Endodermal cell (in vitro differentiated cells): ENCODE measurements around the gene TXNDC11. TPM values are rescaled to one million over a fixed set of nuclear protein-coding genes. Genes with fewer than 3 reads are reported as not detected.

Experiments used
- DNase-seq: peaks from one replicate; pipeline ENCODE4 v3.0.0-alpha.2; 2017
- H3K27ac ChIP-seq: 2 replicates; pipeline ENCODE4 v1.5.1; 2013; ENCODE audit warnings: mild to moderate bottlenecking, low read depth, low read length, moderate library complexity
- H3K27me3 ChIP-seq: 2 replicates; pipeline ENCODE4 v1.6.1; 2013; ENCODE audit warnings: mild to moderate bottlenecking, low read length, moderate library complexity; ENCODE audit not compliant: insufficient read depth, control insufficient read depth, poor library complexity, severe bottlenecking
- H3K36me3 ChIP-seq: 2 replicates; pipeline ENCODE4 v1.7.0; 2013; ENCODE audit warnings: mild to moderate bottlenecking, low read length, moderate library complexity; ENCODE audit not compliant: control insufficient read depth, insufficient read depth
- H3K4me1 ChIP-seq: one replicate; pipeline ENCODE4 v1.7.0; 2013; ENCODE audit warnings: low read length; ENCODE audit not compliant: control insufficient read depth, insufficient read depth
- H3K4me3 ChIP-seq: 2 replicates; pipeline ENCODE4 v1.5.1; 2013; ENCODE audit warnings: mild to moderate bottlenecking, low read length, moderate library complexity
- H3K9ac ChIP-seq: 2 replicates; pipeline ENCODE4 v1.6.1; 2013; ENCODE audit warnings: mild to moderate bottlenecking, low read length, moderate library complexity; ENCODE audit not compliant: poor library complexity, severe bottlenecking; ENCODE audit errors: extremely low read depth
- H3K9me3 ChIP-seq: 2 replicates; pipeline ENCODE4 v1.6.1; 2013; ENCODE audit warnings: mild to moderate bottlenecking, low read length, moderate library complexity; ENCODE audit not compliant: control insufficient read depth
- H3K27ac Mint-ChIP-seq: 2 replicates; pipeline ENCODE4 v1.8.0; 2020; ENCODE audit warnings: mixed read lengths
- H3K27me3 Mint-ChIP-seq: 2 replicates; pipeline ENCODE4 v1.8.0; 2021; ENCODE audit warnings: mild to moderate bottlenecking, mixed read lengths; ENCODE audit not compliant: insufficient read depth
- H3K36me3 Mint-ChIP-seq: 2 replicates; pipeline ENCODE4 v1.8.0; 2020; ENCODE audit warnings: low read depth, mixed read lengths
- H3K4me1 Mint-ChIP-seq: 2 replicates; pipeline ENCODE4 v1.8.0; 2020; ENCODE audit warnings: mixed read lengths
- H3K4me3 Mint-ChIP-seq: 2 replicates; pipeline ENCODE4 v1.8.0; 2020; ENCODE audit warnings: mild to moderate bottlenecking, moderate library complexity, mixed read lengths
- H3K9me3 Mint-ChIP-seq: 2 replicates; pipeline ENCODE4 v1.8.0; 2020; ENCODE audit warnings: mild to moderate bottlenecking, mixed read lengths
- WGBS, 2 experiments: methylation state at CpG; one replicate each; pipeline versions ENCODE4 v1.1.5 to v1.1.7; 2013; ENCODE audit warnings: missing lambda C conversion rate in 2 of 2, mixed read lengths in 1 of 2; ENCODE audit not compliant: insufficient coverage in 1 of 2, insufficient read length in 1 of 2; 5-methylcytosine and 5-hydroxymethylcytosine counted together
- total RNA-seq, 2 donors: library from RNA; stranded (reverse); fragmentation: NEBNext Ultra II Directional in 1 of 2; extraction: Animal tissue kit (Norgen Biotek cat#: 25700) in 1 of 2; gene quantifications; 2 replicates in 1 of 2; 3 replicates in 1 of 2; pipeline ENCODE4 v1.2.1, GENCODE V29; 2021
- TF ChIP-seq, protein P1 (sequence below): fragments of 200-600 bp; sonication (generic); conservative IDR thresholded peaks from 2 replicates; pipeline ENCODE4 v1.5.0; 2021; ENCODE audit warnings: antibody characterized with exemption, mild to moderate bottlenecking

The TXNDC11 gene
- total RNA-seq, 2 donors from 2014 or later: 16.4 to 20.8 TPM

DNA sequence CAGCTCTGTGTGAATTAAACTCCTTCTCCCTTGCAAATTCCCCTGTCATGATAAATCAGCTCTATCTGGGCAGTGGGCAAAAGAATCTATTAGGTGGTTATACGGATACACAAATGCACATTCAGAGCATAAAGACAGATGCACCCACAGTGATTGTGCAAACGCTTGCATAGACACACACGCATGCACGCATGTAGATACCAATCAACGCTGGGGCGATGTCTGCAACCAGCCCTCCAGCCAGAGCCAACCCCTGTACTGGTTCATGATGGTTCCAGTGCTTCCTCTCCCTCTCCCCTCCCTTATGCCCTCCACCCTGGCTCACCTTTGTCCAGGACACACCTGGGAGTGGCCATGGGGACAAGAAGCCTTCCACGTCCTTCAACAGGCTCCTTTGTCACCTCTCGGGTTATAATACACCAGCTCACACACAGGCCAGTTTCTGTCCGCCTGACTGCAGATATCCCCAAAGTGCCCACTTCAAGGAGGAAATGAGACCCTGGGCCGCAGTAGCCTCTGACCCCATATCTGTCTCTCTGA lies 107.5 kb downstream of the TXNDC11 start:
- Histone ChIP-seq H3K4me1 (peaks cover 7% of the 10 kb centered on the region), H3K27ac (no peak overlapping the region), H3K4me3 (no peak overlapping the region), H3K9me3 (no peaks in the 10 kb centered on the region), H3K9ac (no peak overlapping the region), H3K27me3 (no peaks in the 10 kb centered on the region), H3K36me3 (no peaks in the 10 kb centered on the region)
- 90 to 92% methylated on average over 4 to 10 of the region's 10 CpGs for WGBS, 2 experiments
- Mint-ChIP-seq H3K4me1 (peaks cover 6% of the 10 kb centered on the region), H3K4me3 (no peak overlapping the region), H3K9me3 (no peaks in the 10 kb centered on the region), H3K27me3 (peaks cover 3% of the 10 kb centered on the region), H3K36me3 (no peaks in the 10 kb centered on the region), H3K27ac (no peak overlapping the region)
- TF ChIP-seq, protein P1, sequence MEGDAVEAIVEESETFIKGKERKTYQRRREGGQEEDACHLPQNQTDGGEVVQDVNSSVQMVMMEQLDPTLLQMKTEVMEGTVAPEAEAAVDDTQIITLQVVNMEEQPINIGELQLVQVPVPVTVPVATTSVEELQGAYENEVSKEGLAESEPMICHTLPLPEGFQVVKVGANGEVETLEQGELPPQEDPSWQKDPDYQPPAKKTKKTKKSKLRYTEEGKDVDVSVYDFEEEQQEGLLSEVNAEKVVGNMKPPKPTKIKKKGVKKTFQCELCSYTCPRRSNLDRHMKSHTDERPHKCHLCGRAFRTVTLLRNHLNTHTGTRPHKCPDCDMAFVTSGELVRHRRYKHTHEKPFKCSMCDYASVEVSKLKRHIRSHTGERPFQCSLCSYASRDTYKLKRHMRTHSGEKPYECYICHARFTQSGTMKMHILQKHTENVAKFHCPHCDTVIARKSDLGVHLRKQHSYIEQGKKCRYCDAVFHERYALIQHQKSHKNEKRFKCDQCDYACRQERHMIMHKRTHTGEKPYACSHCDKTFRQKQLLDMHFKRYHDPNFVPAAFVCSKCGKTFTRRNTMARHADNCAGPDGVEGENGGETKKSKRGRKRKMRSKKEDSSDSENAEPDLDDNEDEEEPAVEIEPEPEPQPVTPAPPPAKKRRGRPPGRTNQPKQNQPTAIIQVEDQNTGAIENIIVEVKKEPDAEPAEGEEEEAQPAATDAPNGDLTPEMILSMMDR: no peak
- no peak for DNase-seq

DNA sequence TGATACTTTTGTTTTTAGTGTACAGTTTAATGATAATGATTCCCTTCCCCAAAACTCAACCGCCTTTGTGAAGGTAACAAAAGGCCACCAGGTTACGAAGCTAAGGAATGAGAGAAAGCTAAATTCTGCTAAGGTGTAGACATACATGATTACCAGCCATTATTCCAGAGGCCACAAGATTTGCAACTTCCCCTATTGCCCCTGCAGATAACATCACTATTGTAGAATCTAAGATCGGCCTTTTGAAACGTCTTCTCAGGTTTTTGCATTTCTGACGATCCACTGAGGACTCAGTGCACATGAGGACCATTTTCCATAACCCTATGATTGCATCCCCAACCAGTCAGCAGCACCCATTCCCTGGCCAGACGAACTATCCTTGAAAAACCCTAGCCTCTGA lies 108.3 kb downstream of the TXNDC11 start:
- Histone ChIP-seq H3K36me3 (no peaks in the 10 kb centered on the region), H3K9me3 (no peaks in the 10 kb centered on the region), H3K9ac (no peak overlapping the region), H3K4me1 (peaks cover 7% of the 10 kb centered on the region), H3K27ac (no peak overlapping the region), H3K4me3 (no peak overlapping the region), H3K27me3 (no peaks in the 10 kb centered on the region)
- Mint-ChIP-seq H3K36me3 (no peaks in the 10 kb centered on the region), H3K27ac (no peak overlapping the region), H3K27me3 (peaks cover 3% of the 10 kb centered on the region), H3K4me1 (peaks cover 6% of the 10 kb centered on the region), H3K4me3 (no peak overlapping the region), H3K9me3 (no peaks in the 10 kb centered on the region)
- WGBS, 2 experiments: 95 to 96% methylated on average over 4 to 6 of the region's 6 CpGs
- TF ChIP-seq, protein P1: no peak
- DNase-seq: no peak

DNA sequence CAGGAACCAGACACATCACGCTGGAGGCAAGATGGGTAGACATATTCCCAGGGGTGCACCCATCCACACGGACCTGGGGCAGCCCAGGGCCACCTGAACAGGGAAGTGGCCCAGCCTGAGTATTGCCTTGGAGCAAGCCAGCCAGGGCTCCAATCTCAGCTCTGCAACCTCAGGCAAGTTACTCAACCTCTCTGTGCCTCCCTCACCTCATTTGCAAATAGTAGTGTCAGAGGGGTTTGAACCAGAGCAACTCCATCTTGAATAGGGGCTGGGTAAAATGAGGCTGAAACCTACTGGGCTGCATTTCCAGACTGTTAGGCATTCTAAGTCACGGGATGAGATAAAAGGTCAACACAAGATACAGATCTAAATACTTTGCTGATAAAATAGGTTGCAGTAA lies 109.5 kb downstream of the TXNDC11 start:
- Histone ChIP-seq H3K4me3 (no peak overlapping the region), H3K27ac (no peak overlapping the region), H3K9me3 (no peaks in the 10 kb centered on the region), H3K27me3 (no peaks in the 10 kb centered on the region), H3K4me1 (peaks cover 7% of the 10 kb centered on the region), H3K9ac (no peak overlapping the region), H3K36me3 (no peaks in the 10 kb centered on the region)
- no peak for DNase-seq
- no peak overlapping the region for H3K27ac Mint-ChIP-seq
- TF ChIP-seq, protein P1: no peak
- WGBS, 2 experiments: 89 to 90% methylated on average over 2 to 3 of the region's 3 CpGs
- H3K27me3 Mint-ChIP-seq: peaks cover 3% of the 10 kb centered on the region
- no peak overlapping the region for H3K4me3 Mint-ChIP-seq
- peaks cover 8% of the 10 kb centered on the region for H3K4me1 Mint-ChIP-seq
- H3K36me3 Mint-ChIP-seq: no peaks in the 10 kb centered on the region
- H3K9me3 Mint-ChIP-seq: no peaks in the 10 kb centered on the region
